ENCODE measurements around the gene ZNF91.

DNA sequence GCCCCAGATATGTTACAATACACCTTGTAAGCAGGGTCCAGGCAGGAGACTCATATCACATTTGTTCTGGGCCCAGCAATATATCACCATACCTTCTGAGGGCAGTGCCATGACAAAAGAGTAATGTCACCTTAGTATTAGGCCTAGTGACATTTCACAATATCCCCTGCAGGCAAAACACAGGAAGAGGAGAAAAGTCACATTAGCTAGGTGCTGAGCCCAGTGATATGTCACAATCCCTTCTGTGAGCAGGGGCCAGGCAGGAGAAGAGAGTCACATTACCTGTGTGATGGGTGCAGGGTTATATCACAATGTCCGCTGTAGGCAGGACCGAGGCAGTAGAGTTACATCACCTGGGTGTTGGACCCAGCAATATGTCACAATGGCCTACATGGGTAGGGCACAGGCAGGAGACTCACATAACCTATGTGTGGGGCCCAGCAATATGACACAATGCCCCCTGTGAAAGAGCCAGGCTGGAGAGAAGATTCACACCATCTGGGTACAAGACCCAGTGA, 12.4 kb upstream of the ZNF91 start:
- no peak for TF ChIP-seq POLR2AphosphoS5 (IDR thresholded peaks at IDR 0.05; ENCODE audit: low read depth, low read length)
- TF ChIP-seq, protein P1, sequence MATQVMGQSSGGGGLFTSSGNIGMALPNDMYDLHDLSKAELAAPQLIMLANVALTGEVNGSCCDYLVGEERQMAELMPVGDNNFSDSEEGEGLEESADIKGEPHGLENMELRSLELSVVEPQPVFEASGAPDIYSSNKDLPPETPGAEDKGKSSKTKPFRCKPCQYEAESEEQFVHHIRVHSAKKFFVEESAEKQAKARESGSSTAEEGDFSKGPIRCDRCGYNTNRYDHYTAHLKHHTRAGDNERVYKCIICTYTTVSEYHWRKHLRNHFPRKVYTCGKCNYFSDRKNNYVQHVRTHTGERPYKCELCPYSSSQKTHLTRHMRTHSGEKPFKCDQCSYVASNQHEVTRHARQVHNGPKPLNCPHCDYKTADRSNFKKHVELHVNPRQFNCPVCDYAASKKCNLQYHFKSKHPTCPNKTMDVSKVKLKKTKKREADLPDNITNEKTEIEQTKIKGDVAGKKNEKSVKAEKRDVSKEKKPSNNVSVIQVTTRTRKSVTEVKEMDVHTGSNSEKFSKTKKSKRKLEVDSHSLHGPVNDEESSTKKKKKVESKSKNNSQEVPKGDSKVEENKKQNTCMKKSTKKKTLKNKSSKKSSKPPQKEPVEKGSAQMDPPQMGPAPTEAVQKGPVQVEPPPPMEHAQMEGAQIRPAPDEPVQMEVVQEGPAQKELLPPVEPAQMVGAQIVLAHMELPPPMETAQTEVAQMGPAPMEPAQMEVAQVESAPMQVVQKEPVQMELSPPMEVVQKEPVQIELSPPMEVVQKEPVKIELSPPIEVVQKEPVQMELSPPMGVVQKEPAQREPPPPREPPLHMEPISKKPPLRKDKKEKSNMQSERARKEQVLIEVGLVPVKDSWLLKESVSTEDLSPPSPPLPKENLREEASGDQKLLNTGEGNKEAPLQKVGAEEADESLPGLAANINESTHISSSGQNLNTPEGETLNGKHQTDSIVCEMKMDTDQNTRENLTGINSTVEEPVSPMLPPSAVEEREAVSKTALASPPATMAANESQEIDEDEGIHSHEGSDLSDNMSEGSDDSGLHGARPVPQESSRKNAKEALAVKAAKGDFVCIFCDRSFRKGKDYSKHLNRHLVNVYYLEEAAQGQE (IDR thresholded peaks at IDR 0.05; ENCODE audit: insufficient read depth in 1 of 2, low read depth in 2 of 2, low read length in 2 of 2) = no peak
- no peak for TF ChIP-seq SIN3A (IDR thresholded peaks at IDR 0.05; ENCODE audit: borderline replicate concordance, insufficient read depth, low read length)
- no peak for TF ChIP-seq TAF1 (IDR thresholded peaks at IDR 0.05; ENCODE audit: borderline replicate concordance, insufficient read depth, low read length)
- TF ChIP-seq FOXP2 (optimal IDR thresholded peaks at IDR 0.05; ENCODE audit: borderline replicate concordance, extremely low read depth, extremely low read length, insufficient read depth) = no peak

Data from PFSK-1 (cell line).